ENCODE data around the gene MAEA.

The MAEA gene

GRCh38 chr4:1249731-1250526 is 39.8 kb upstream of the MAEA start:
- DNase-seq (ENCODE audit: low spot score): peak; percentile 34

GRCh38 chr4:1250527-1250812 is 39.2 kb upstream of the MAEA start:
- DNase-seq (ENCODE audit: low spot score): no peak

GRCh38 chr4:1250921-1251772 is 38.5 kb upstream of the MAEA start:
- DNase-seq (ENCODE audit: low spot score): no peak

- no peak for DNase-seq (ENCODE audit: low spot score)
These were observed 38.0 kb upstream of the MAEA start for GRCh38 chr4:1251773-1252066.

GRCh38 chr4:1252928-1253492 is 36.7 kb upstream of the MAEA start:
- no peak for DNase-seq (ENCODE audit: low spot score)

- DNase-seq (ENCODE audit: low spot score): no peak
These were observed 35.9 kb upstream of the MAEA start for GRCh38 chr4:1253831-1254230.

- peak; percentile 18 for DNase-seq (ENCODE audit: low spot score)
These were observed 34.5 kb upstream of the MAEA start for GRCh38 chr4:1255151-1255550.

GRCh38 chr4:1255699-1256098 is 34.0 kb upstream of the MAEA start:
- no peak for DNase-seq (ENCODE audit: low spot score)

- DNase-seq (ENCODE audit: low spot score): no peak
These were observed 31.2 kb upstream of the MAEA start for GRCh38 chr4:1258457-1258856.

GRCh38 chr4:1259966-1260365 is 29.7 kb upstream of the MAEA start:
- DNase-seq (ENCODE audit: low spot score): no peak

- DNase-seq (ENCODE audit: low spot score): no peak
These were observed 29.1 kb upstream of the MAEA start for GRCh38 chr4:1260418-1261106.

GRCh38 chr4:1261107-1261928 is 28.4 kb upstream of the MAEA start:
- DNase-seq (ENCODE audit: low spot score): no peak

- no peak for DNase-seq (ENCODE audit: low spot score)
These were observed 24.7 kb upstream of the MAEA start for GRCh38 chr4:1264942-1265341.

- no peak for DNase-seq (ENCODE audit: low spot score)
These were observed 24.3 kb upstream of the MAEA start for GRCh38 chr4:1265351-1265750.

- no peak for DNase-seq (ENCODE audit: low spot score)
These were observed 22.6 kb upstream of the MAEA start for GRCh38 chr4:1266881-1267763.

GRCh38 chr4:1269209-1269608 is 20.5 kb upstream of the MAEA start:
- no peak for DNase-seq (ENCODE audit: low spot score)

GRCh38 chr4:1271686-1272085 is 18.0 kb upstream of the MAEA start:
- DNase-seq (ENCODE audit: low spot score): no peak

- DNase-seq (ENCODE audit: low spot score): no peak
These were observed 14.8 kb upstream of the MAEA start for GRCh38 chr4:1274871-1275270.

GRCh38 chr4:1276984-1277383 is 12.7 kb upstream of the MAEA start:
- DNase-seq (ENCODE audit: low spot score): no peak

GRCh38 chr4:1277667-1278665 is 11.7 kb upstream of the MAEA start:
- DNase-seq (ENCODE audit: low spot score): peak; percentile 22

Measured in SW480 (cell line).